Natural killer cell treated with Interleukin-12 subunit alpha and Interleukin-12 subunit beta and Interleukin-15 and Interleukin-18, amount 100 ng/mL, for 72 hours (primary cell): ENCODE results near the gene IFI6. TPM values are rescaled to one million over a fixed set of nuclear protein-coding genes. Genes with fewer than 3 reads are reported as not detected.
"Not testable (repeated sequence)": the region's sequence is repeated elsewhere in the genome, so short reads cannot be mapped to it uniquely, and the experiment has no call there.

Source experiments
- ATAC-seq, 2 donors: fragments of 150-1000 bp; cut with Tn5 transposase in 1 of 2; sonication (Bioruptor Pico), chemical (Tn5 transposase) in 1 of 2; 2 replicates each; pipeline ENCODE4 v1.10.0; 2021
- DNase-seq: peaks from one replicate; pipeline ENCODE4 v3.0.0; 2022; ENCODE audit warnings: low spot score
- H3K27ac Mint-ChIP-seq, 2 donors: 1 replicate in 1 of 2; 2 replicates in 1 of 2; pipeline ENCODE4 v1.8.0; 2022; ENCODE audit warnings: mixed read lengths in 2 of 2, mild to moderate bottlenecking in 1 of 2, moderate library complexity in 1 of 2
- H3K27me3 Mint-ChIP-seq, 2 donors: 1 replicate in 1 of 2; 2 replicates in 1 of 2; pipeline ENCODE4 v1.8.0; 2022; ENCODE audit warnings: mixed read lengths in 2 of 2
- H3K36me3 Mint-ChIP-seq: one replicate; pipeline ENCODE4 v1.8.0; 2022; ENCODE audit warnings: mixed read lengths
- H3K4me1 Mint-ChIP-seq, 2 donors: 1 replicate in 1 of 2; 2 replicates in 1 of 2; pipeline ENCODE4 v1.8.0; 2022; ENCODE audit warnings: low read depth in 2 of 2, mixed read lengths in 2 of 2, mild to moderate bottlenecking in 1 of 2
- H3K4me3 Mint-ChIP-seq: one replicate; pipeline ENCODE4 v1.8.0; 2022; ENCODE audit warnings: mixed read lengths
- H3K9me3 Mint-ChIP-seq: 2 replicates; pipeline ENCODE4 v1.8.0; 2022; ENCODE audit warnings: mixed read lengths
- total RNA-seq, 2 donors: library from RNA; stranded (reverse); gene quantifications; one replicate each; pipeline ENCODE4 v1.2.3, GENCODE V29; 2022

Gene IFI6
- total RNA-seq, 2 donors from 2014 or later: 42.8 to 45.4 TPM

GRCh38 chr1:27635396-27636142 is 36.4 kb downstream of the IFI6 start:
- Mint-ChIP-seq H3K4me3 (peak overlapping the region; percentile 76), H3K36me3 (no peaks in the 10 kb centered on the region), H3K27ac (peak overlapping the region; percentile 81 to 83), H3K9me3 (no peaks in the 10 kb centered on the region), H3K27me3 (no peaks in the 10 kb centered on the region), H3K4me1 (peaks cover 58 to 67% of the 10 kb centered on the region in 2 donors)
- ATAC-seq (no peak), DNase-seq (peak; percentile 38)

GRCh38 chr1:27634985-27635367 is 37.0 kb downstream of the IFI6 start, which contains the start of gene FGR:
Gene FGR, minus strand, starts transcription at chr1:27635185. Its CDS starts 11,269 bp downstream, at chr1:27623916.
- Mint-ChIP-seq H3K9me3 (no peaks in the 10 kb centered on the region), H3K27me3 (no peaks in the 10 kb centered on the region), H3K4me1 (peaks cover 62 to 70% of the 10 kb centered on the region in 2 donors), H3K27ac (peak within 1 kb of the TSS; percentile 81 to 83), H3K36me3 (no peaks in the 10 kb centered on the region), H3K4me3 (peak within 1 kb of the TSS; percentile 76)
- DNase-seq (peak; percentile 66), ATAC-seq (no peak)

GRCh38 chr1:27634177-27634984 is 37.6 kb downstream of the IFI6 start:
- Mint-ChIP-seq H3K36me3 (no peaks in the 10 kb centered on the region), H3K27me3 (no peaks in the 10 kb centered on the region), H3K4me1 (peaks cover 65 to 72% of the 10 kb centered on the region in 2 donors), H3K9me3 (no peaks in the 10 kb centered on the region), H3K27ac (peak overlapping the region; percentile 81 to 83), H3K4me3 (peak overlapping the region; percentile 76)
- peak; percentile 69 to 75 for ATAC-seq
- peak; percentile 92 for DNase-seq

GRCh38 chr1:27633640-27634176 is 38.3 kb downstream of the IFI6 start:
- ATAC-seq (no peak), DNase-seq (peak; percentile 60)
- Mint-ChIP-seq H3K27me3 (no peaks in the 10 kb centered on the region), H3K27ac (peak overlapping the region; percentile 79 to 83), H3K4me1 (peaks cover 72% of the 10 kb centered on the region in 2 donors), H3K4me3 (peak overlapping the region; percentile 71), H3K9me3 (no peaks in the 10 kb centered on the region), H3K36me3 (no peaks in the 10 kb centered on the region)

- no peaks in the 10 kb centered on the region for H3K36me3 Mint-ChIP-seq
- H3K9me3 Mint-ChIP-seq: no peaks in the 10 kb centered on the region
- DNase-seq: no peak
- H3K27ac Mint-ChIP-seq: peak overlapping the region; percentile 79 to 83
- peak overlapping the region; percentile 71 for H3K4me3 Mint-ChIP-seq
- H3K4me1 Mint-ChIP-seq: peaks cover 75 to 76% of the 10 kb centered on the region in 2 donors
- no peaks in the 10 kb centered on the region for H3K27me3 Mint-ChIP-seq
- no peak for ATAC-seq
These were observed 38.7 kb downstream of the IFI6 start for GRCh38 chr1:27633298-27633610.

GRCh38 chr1:27632387-27633297 is 39.4 kb downstream of the IFI6 start:
- Mint-ChIP-seq H3K9me3 (no peaks in the 10 kb centered on the region), H3K27ac (peak overlapping the region; percentile 79 to 83), H3K27me3 (no peaks in the 10 kb centered on the region), H3K4me3 (peak overlapping the region; percentile 71), H3K4me1 (peaks cover 71 to 72% of the 10 kb centered on the region in 2 donors), H3K36me3 (no peaks in the 10 kb centered on the region)
- peak; percentile 87 for DNase-seq
- peak; percentile 72 to 77 for ATAC-seq

GRCh38 chr1:27630859-27631491 is 41.0 kb downstream of the IFI6 start:
- H3K27me3 Mint-ChIP-seq: no peaks in the 10 kb centered on the region
- ATAC-seq (no peak), DNase-seq (peak; percentile 56)
- peaks cover 58 to 71% of the 10 kb centered on the region in 2 donors for H3K4me1 Mint-ChIP-seq
- no peaks in the 10 kb centered on the region for H3K36me3 Mint-ChIP-seq
- no peaks in the 10 kb centered on the region for H3K9me3 Mint-ChIP-seq
- peak overlapping the region; percentile 66 for H3K4me3 Mint-ChIP-seq
- peak overlapping the region; percentile 79 to 83 for H3K27ac Mint-ChIP-seq

GRCh38 chr1:27628712-27629111 is 43.3 kb downstream of the IFI6 start:
- Mint-ChIP-seq H3K27ac (peak overlapping the region; percentile 45 to 83), H3K4me1 (peaks cover 51 to 64% of the 10 kb centered on the region in 2 donors), H3K9me3 (no peaks in the 10 kb centered on the region), H3K4me3 (peak overlapping the region; percentile 48), H3K27me3 (no peaks in the 10 kb centered on the region), H3K36me3 (no peaks in the 10 kb centered on the region)
- peak; percentile 55 for DNase-seq
- no peak for ATAC-seq

GRCh38 chr1:27627733-27628132 is 44.3 kb downstream of the IFI6 start:
- DNase-seq: peak; percentile 5
- not testable (repeated sequence) for ATAC-seq, H3K27ac Mint-ChIP-seq, H3K36me3 Mint-ChIP-seq, H3K9me3 Mint-ChIP-seq, H3K4me3 Mint-ChIP-seq, H3K27me3 Mint-ChIP-seq
- H3K4me1 Mint-ChIP-seq: peaks cover 50 to 63% of the 10 kb centered on the region in 2 donors

- Mint-ChIP-seq H3K4me1 (peaks cover 48 to 60% of the 10 kb centered on the region in 2 donors), H3K9me3 (no peaks in the 10 kb centered on the region), H3K4me3 (no peak overlapping the region), H3K36me3 (no peaks in the 10 kb centered on the region), H3K27me3 (no peaks in the 10 kb centered on the region), H3K27ac (no peak overlapping the region)
- DNase-seq: peak; percentile 35
- ATAC-seq: no peak
These were observed 44.9 kb downstream of the IFI6 start for GRCh38 chr1:27627061-27627460.

- ATAC-seq (peak; percentile 72 to 87), DNase-seq (peak; percentile 91)
- H3K4me1 Mint-ChIP-seq: peaks cover 41 to 53% of the 10 kb centered on the region in 2 donors
- no peaks in the 10 kb centered on the region for H3K27me3 Mint-ChIP-seq
- H3K27ac Mint-ChIP-seq: no peak overlapping the region
- H3K36me3 Mint-ChIP-seq: no peaks in the 10 kb centered on the region
- no peak overlapping the region for H3K4me3 Mint-ChIP-seq
- H3K9me3 Mint-ChIP-seq: no peaks in the 10 kb centered on the region
These were observed 45.7 kb downstream of the IFI6 start for GRCh38 chr1:27626031-27626935.
